ENCODE measurements around the gene CXorf65.

- TF ChIP-seq CTCF (IDR thresholded peaks at IDR 0.05) (no peak), ZFX (IDR thresholded peaks at IDR 0.05; ENCODE audit: borderline replicate concordance) (no peak)
Observed at GRCh38 chrX:71151366-71151765, 44.8 kb upstream of the CXorf65 start.

Data from 22Rv1 (cell line).